Measurements from ENCODE around the gene SBK1. TPM values are rescaled to one million over a fixed set of nuclear protein-coding genes. Genes with fewer than 3 reads are reported as not detected.

SBK1 gene
- total and polyA plus RNA-seq, 10 donors = 0.30 to 2.8 (median 1.7) TPM

- WGBS, 5 donors = 65 to 83% (median 80%) methylated on average over 8 of the region's 8 CpGs
- Histone ChIP-seq H3K4me3 (no peak overlapping the region), H3K27ac (no peak overlapping the region), H3K9me3 (no peaks in the 10 kb centered on the region), H3K4me1 (peaks cover 0 to 3% (median 0%) of the 10 kb centered on the region in 6 donors), H3K36me3 (no peaks in the 10 kb centered on the region), H3K27me3 (replicated peaks in 1 of 7) (no peaks in the 10 kb centered on the region)
- intact Hi-C loops (cut with DNase I; ENCODE audit: low total_unique reads) = no loop called here
- no peak for DNase-seq
- TF ChIP-seq POLR2AphosphoS5 (IDR thresholded peaks at IDR 0.05) (no peak), POLR2A (IDR thresholded peaks at IDR 0.05) (no peak), CTCF (IDR thresholded peaks at IDR 0.05 in 8 of 11, conservative IDR thresholded peaks at IDR 0.05 in 3 of 11) (no peak)
Observed at GRCh38 chr16:28304214-28304613, 11.9 kb downstream of the SBK1 start.

GRCh38 chr16:28307936-28308335 lies 15.6 kb downstream of the SBK1 start:
- no peak overlapping the region for H3K27ac ChIP-seq
- H3K4me1 ChIP-seq = peaks cover 0 to 40% (median 17%) of the 10 kb centered on the region in 6 donors
- H3K9me3 ChIP-seq = no peaks in the 10 kb centered on the region
- no peak for DNase-seq
- no peak overlapping the region for H3K4me3 ChIP-seq
- intact Hi-C loops (cut with DNase I; ENCODE audit: low total_unique reads) = no loop called here
- no peaks in the 10 kb centered on the region for H3K27me3 ChIP-seq (replicated peaks in 1 of 7)
- no peaks in the 10 kb centered on the region for H3K36me3 ChIP-seq
- WGBS, 5 donors = 90 to 98% (median 93%) methylated on average over 5 of the region's 5 CpGs
- TF ChIP-seq POLR2A (IDR thresholded peaks at IDR 0.05) (no peak), POLR2AphosphoS5 (IDR thresholded peaks at IDR 0.05) (no peak), CTCF (IDR thresholded peaks at IDR 0.05 in 8 of 11, conservative IDR thresholded peaks at IDR 0.05 in 3 of 11) (no peak)

- Histone ChIP-seq H3K27ac (peak overlapping the region in 6 of 8 donors; percentile 26 to 88 (median 70)), H3K27me3 (replicated peaks in 1 of 7) (no peaks in the 10 kb centered on the region), H3K9me3 (no peaks in the 10 kb centered on the region), H3K36me3 (no peaks in the 10 kb centered on the region), H3K4me3 (no peak overlapping the region), H3K4me1 (peaks cover 0 to 42% (median 17%) of the 10 kb centered on the region in 6 donors)
- no peak for DNase-seq
- 81 to 91% (median 90%) methylated on average over 12 to 14 of the region's 14 CpGs for WGBS, 5 donors
- TF ChIP-seq CTCF (IDR thresholded peaks at IDR 0.05 in 8 of 11, conservative IDR thresholded peaks at IDR 0.05 in 3 of 11) (no peak), POLR2A (IDR thresholded peaks at IDR 0.05) (no peak), POLR2AphosphoS5 (IDR thresholded peaks at IDR 0.05) (no peak)
- intact Hi-C loops (cut with DNase I; ENCODE audit: low total_unique reads) = no loop called here
Observed at GRCh38 chr16:28308794-28309584, 16.7 kb downstream of the SBK1 start.

- peak; percentile 92 for DNase-seq
- Histone ChIP-seq H3K4me3 (peak overlapping the region in 1 of 8 donors; percentile 39), H3K9me3 (no peaks in the 10 kb centered on the region), H3K4me1 (peaks cover 0 to 42% (median 17%) of the 10 kb centered on the region in 6 donors), H3K27ac (peak overlapping the region; percentile 6 to 88 (median 63)), H3K36me3 (no peaks in the 10 kb centered on the region), H3K27me3 (replicated peaks in 1 of 7) (no peaks in the 10 kb centered on the region)
- 24 to 63% (median 41%) methylated on average over 10 to 20 of the region's 20 CpGs for WGBS, 5 donors
- intact Hi-C loops (cut with DNase I; ENCODE audit: low total_unique reads) = no loop called here
- TF ChIP-seq POLR2AphosphoS5 (IDR thresholded peaks at IDR 0.05) (peak; percentile 52 to 77 (median 61)), CTCF (IDR thresholded peaks at IDR 0.05 in 8 of 11, conservative IDR thresholded peaks at IDR 0.05 in 3 of 11) (no peak), POLR2A (IDR thresholded peaks at IDR 0.05) (no peak)
Observed at GRCh38 chr16:28309811-28310311, 17.5 kb downstream of the SBK1 start.

Data from spleen (tissue), 11 donors.